Measurements from ENCODE around the gene TMOD4. TPM values are rescaled to one million over a fixed set of nuclear protein-coding genes. Genes with fewer than 3 reads are reported as not detected.

Gene TMOD4
- total RNA-seq, 1 donor, result not detected

GRCh38 chr1:151175041-151175741 is 590 bp downstream of the TMOD4 start:
- TF ChIP-seq CTCF (IDR thresholded peaks at IDR 0.05; ENCODE audit: insufficient read depth, low read depth, low read length), result no peak
- no peak for DNase-seq (ENCODE audit: low read depth)
- H3K4me3 ChIP-seq (ENCODE audit: low read depth, low read length), result no peak overlapping the region

- DNase-seq (ENCODE audit: low read depth), result no peak
- no peak for TF ChIP-seq CTCF (IDR thresholded peaks at IDR 0.05; ENCODE audit: insufficient read depth, low read depth, low read length)
- H3K4me3 ChIP-seq (ENCODE audit: low read depth, low read length), result no peak overlapping the region
Observed at GRCh38 chr1:151171190-151171589, 4.6 kb downstream of the TMOD4 start.

- DNase-seq (ENCODE audit: low read depth), result no peak
- H3K4me3 ChIP-seq (ENCODE audit: low read depth, low read length), result peak overlapping the region; percentile 99
- TF ChIP-seq CTCF (IDR thresholded peaks at IDR 0.05; ENCODE audit: insufficient read depth, low read depth, low read length), result no peak
Observed at GRCh38 chr1:151167116-151167515, 8.7 kb downstream of the TMOD4 start.

- TF ChIP-seq CTCF (IDR thresholded peaks at IDR 0.05; ENCODE audit: insufficient read depth, low read depth, low read length), result no peak
- peak overlapping the region; percentile 99 for H3K4me3 ChIP-seq (ENCODE audit: low read depth, low read length)
- peak; percentile 74 for DNase-seq (ENCODE audit: low read depth)
Observed at GRCh38 chr1:151166505-151166956, 9.2 kb downstream of the TMOD4 start.

GRCh38 chr1:151165738-151166504 is 9.9 kb downstream of the TMOD4 start, which contains the start of the genes LYSMD1 and SCNM1:
LYSMD1 (minus strand) TSS chr1:151165902; CDS start chr1:151165258, 644 bp downstream.
SCNM1 (plus strand) TSS chr1:151166144; CDS start chr1:151166153, 9 bp downstream.
- peak; percentile 99 for DNase-seq (ENCODE audit: low read depth)
- peak within 1 kb of the TSS; percentile 99 for H3K4me3 ChIP-seq (ENCODE audit: low read depth, low read length)
- TF ChIP-seq CTCF (IDR thresholded peaks at IDR 0.05; ENCODE audit: insufficient read depth, low read depth, low read length), result no peak

GRCh38 chr1:151165281-151165737 is 10.5 kb downstream of the TMOD4 start:
- peak overlapping the region; percentile 99 for H3K4me3 ChIP-seq (ENCODE audit: low read depth, low read length)
- peak; percentile 67 for DNase-seq (ENCODE audit: low read depth)
- TF ChIP-seq CTCF (IDR thresholded peaks at IDR 0.05; ENCODE audit: insufficient read depth, low read depth, low read length), result no peak

All from fibroblast of villous mesenchyme (primary cell).